GM13976 (cell line): ENCODE results near the gene RAB40C.
A peak's percentile ranks its signal among the peaks of the same experiment; 100 is the strongest.

Source experiments
- DNase-seq: peaks from one replicate; pipeline ENCODE4 v3.0.0; 2012; ENCODE audit warnings: low spot score
- CTCF ChIP-seq: IDR thresholded peaks from 2 replicates; pipeline ENCODE4 v1.5.1; 2012; ENCODE audit warnings: borderline replicate concordance, mild to moderate bottlenecking; ENCODE audit not compliant: insufficient read depth; ENCODE audit errors: extremely low read depth, missing control alignments, control extremely low read depth
- in situ Hi-C: fragments of 300-500 bp; cut with MboI; formaldehyde crosslinking; loops from one replicate; pipeline ENCODE4 v1.12.0; 2022; ENCODE audit warnings: low sequenced_read_pairs, mixed read lengths, inconsistent platforms; ENCODE audit not compliant: unreplicated experiment

The RAB40C gene

DNA sequence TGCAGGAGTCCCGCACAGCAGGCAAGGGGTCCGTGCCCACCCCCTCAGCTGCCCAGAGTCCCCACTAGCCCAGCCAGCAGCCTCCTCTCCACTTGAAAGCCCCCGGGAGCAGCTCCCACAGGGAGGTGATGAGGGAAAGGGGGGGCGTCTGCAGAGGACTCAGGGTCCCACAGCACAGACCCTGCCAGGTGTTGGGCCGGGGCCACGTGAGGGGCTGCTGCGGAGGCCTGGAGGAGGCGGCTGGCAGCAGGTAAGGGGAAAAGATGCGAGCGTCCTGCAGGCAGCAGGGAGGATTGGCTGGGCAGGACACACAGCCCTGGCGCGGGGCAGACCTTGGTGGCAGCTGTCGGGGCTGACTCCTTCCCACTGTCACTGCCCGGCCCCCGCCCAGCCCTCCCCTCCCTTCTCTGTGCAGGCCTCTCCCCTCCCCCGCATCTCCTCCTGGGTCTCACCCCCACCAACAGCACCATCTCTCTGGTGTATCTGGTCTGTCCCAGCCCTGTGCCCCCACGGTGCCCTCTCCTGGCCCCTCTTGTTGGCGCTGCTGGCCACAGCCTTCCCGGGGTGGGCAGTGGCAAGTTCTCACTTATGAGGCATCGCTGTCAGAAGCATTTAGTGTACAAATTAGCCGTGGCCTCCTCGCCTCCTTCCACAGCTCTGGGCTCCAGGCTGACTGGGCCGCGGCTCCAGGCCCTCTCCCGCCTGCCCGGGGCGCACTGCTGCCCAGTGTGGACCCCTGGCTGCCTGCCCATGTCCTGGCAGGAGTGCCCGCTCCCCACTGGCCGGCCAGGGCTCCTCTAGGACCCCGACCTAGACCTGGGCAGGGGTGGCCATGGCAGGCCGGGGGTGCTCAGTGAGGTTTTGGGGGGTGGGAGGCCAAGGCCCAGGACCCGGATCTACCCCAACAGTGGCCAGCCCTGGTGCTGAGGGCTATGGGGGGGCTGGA is 34.1 kb upstream of the RAB40C start:
- no peak for TF ChIP-seq CTCF
- no peak for DNase-seq
- in situ Hi-C loops: no loop called here

DNA sequence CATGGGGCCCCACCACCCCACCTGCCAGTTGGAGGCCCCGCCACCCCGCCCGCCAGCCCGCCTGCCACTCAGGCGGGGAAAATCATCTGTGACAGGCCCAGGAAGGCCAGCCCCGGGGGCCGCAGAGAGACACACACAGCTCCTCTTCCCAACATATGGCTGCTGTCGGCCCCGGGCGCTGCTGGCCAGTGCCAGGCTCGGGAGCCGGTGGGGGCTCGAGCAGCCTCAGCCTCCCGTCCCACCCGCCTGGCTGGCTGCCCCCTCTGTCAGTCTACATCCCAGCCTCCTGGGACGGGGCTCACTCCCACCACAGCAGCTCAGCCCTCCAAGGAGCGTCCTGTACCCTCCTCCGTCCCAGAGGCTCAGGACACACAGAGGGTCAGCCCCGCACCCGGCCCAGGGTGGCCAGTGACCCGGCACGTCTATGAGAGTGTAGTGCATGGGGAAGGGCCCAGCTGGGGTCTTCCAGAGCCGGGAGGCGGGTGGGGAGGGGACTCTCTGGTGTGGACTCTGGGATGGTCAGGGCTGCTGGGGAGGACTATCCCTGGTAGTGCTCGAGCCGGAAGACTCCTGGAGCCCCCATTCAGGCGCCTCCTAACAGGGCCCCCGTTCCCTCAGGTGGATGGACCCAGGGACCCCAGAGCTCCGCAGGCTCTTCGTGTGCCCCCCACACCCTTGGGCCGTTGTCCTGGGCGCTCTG is 33.2 kb upstream of the RAB40C start:
- no peak for TF ChIP-seq CTCF
- peak; percentile 44 for DNase-seq
- in situ Hi-C loops: no loop called here

DNA sequence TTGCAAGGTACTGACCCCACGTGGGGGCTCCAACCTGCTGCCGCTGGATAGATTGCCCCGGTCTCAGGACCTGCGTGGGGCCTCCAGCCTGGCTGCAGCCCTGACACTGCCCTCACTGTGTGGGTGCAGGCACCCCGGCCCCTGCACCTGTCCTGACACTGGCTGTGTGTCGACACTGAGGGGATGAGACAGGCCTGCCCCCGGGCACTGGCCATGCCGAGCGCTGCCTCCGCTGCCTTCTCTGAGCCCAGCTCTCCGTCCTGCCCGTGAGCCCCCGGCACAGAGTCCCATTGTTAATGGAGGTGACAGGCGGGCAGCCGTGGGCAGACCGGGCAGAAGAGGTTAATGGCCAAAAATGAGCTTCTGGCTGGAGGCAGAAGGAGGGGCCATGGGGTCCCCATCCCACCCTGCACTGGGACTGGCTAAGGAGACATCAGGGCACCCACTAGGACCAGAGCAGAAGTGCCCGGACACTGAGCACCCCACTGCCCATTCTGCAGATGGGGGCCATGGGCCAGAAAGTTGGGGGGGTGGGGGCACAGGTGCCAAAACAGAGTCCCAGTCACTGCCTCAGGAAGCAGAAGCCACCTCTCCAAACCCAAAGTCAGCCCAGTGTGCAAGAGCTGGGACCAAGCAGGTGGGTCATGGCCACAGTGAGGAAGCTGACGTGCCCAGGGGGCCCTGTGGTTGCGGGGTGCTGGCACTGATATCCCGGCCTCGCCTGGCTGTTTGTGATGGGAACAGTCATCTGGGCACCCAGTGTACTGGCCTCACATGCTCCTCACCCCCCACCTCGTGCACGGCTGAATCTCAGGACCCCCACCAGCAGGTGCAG is 32.2 kb upstream of the RAB40C start:
- in situ Hi-C loops: no loop called here
- TF ChIP-seq CTCF: no peak
- peak; percentile 45 for DNase-seq

DNA sequence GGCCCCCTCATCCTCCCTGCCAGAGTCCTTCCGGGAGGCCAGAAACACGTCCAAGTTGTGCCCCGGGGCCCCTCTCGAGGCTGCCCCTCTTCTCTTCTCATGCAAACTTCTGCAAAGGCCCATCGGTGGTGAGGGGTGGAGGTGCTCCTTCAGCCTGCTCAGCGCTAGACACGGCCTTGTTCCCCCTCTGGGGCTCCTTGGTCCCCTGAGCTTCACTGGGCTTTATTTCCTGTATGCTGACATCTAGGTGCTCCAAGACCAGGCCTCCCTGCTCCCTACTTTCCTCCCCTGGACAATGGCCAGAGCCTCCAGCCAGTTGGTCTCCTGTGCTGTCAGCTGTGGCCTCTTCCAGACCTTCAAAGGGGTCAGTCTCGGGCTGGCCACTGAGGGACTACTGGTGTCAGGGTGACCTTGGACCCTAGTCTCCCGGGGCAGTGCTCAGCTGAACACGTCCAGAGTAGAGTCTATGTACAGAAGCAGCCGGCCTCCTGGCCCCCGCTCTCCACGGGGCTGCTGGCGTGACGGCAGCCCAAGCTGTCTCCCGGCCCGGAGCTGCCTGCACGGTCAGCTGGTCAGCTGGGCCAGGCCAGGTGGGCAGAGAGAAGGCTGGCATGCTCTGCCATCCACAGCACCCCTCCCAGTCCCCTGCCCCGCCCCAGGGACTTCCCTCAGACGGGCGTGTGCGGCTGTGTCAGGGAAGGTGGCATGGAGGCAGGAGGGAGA is 31.4 kb upstream of the RAB40C start:
- in situ Hi-C loops: no loop called here
- peak; percentile 52 for DNase-seq
- TF ChIP-seq CTCF: no peak

- in situ Hi-C loops: no loop called here
- no peak for TF ChIP-seq CTCF
- no peak for DNase-seq
These were observed 30.9 kb upstream of the RAB40C start for GRCh38 chr16:559021-559380.
